TTC549 (cell line): ENCODE measurements around the gene ARFGAP1.
"Not testable (repeated sequence)": the region's sequence is repeated elsewhere in the genome, so short reads cannot be mapped to it uniquely, and the experiment has no call there.

Experiments
- FAIRE-seq: peaks from 2 replicates; lab custom pipeline; 2012; peaks lifted over from hg19 to GRCh38; lab: Jason Lieb, UNC

Gene ARFGAP1

GRCh38 chr20:63292904-63293303 lies 20.3 kb downstream of the ARFGAP1 start, which contains the start of gene COL20A1:
Gene COL20A1 (plus strand): TSS chr20:63293186. CDS start chr20:63295108, 1,922 bp downstream.
- FAIRE-seq: no peak

- no peak for FAIRE-seq
Measured at GRCh38 chr20:63293456-63293855, 20.8 kb downstream of the ARFGAP1 start.

GRCh38 chr20:63293871-63294535 lies 21.4 kb downstream of the ARFGAP1 start:
- no peak for FAIRE-seq

- FAIRE-seq: no peak
Measured at GRCh38 chr20:63294536-63294900, 21.9 kb downstream of the ARFGAP1 start.

GRCh38 chr20:63295018-63295417 lies 22.4 kb downstream of the ARFGAP1 start:
- FAIRE-seq: no peak

GRCh38 chr20:63295422-63295821 lies 22.8 kb downstream of the ARFGAP1 start:
- no peak for FAIRE-seq

- no peak for FAIRE-seq
Measured at GRCh38 chr20:63295846-63296245, 23.2 kb downstream of the ARFGAP1 start.

- FAIRE-seq: no peak
Measured at GRCh38 chr20:63296531-63297299, 24.1 kb downstream of the ARFGAP1 start.

GRCh38 chr20:63297371-63297781 lies 24.8 kb downstream of the ARFGAP1 start:
- FAIRE-seq: no peak

GRCh38 chr20:63297796-63298572 lies 25.4 kb downstream of the ARFGAP1 start:
- FAIRE-seq: no peak

- FAIRE-seq: no peak
Measured at GRCh38 chr20:63298731-63299312, 26.2 kb downstream of the ARFGAP1 start.

- no peak for FAIRE-seq
Measured at GRCh38 chr20:63301671-63302070, 29.1 kb downstream of the ARFGAP1 start.

- FAIRE-seq: no peak
Measured at GRCh38 chr20:63303095-63303666, 30.6 kb downstream of the ARFGAP1 start.

- FAIRE-seq: no peak
Measured at GRCh38 chr20:63305393-63305792, 32.8 kb downstream of the ARFGAP1 start.

GRCh38 chr20:63305933-63306672 lies 33.5 kb downstream of the ARFGAP1 start:
- not testable (repeated sequence) for FAIRE-seq

GRCh38 chr20:63306673-63307537 lies 34.3 kb downstream of the ARFGAP1 start:
- FAIRE-seq: no peak

GRCh38 chr20:63307538-63308217 lies 35.1 kb downstream of the ARFGAP1 start:
- FAIRE-seq: no peak

GRCh38 chr20:63308218-63308911 lies 35.8 kb downstream of the ARFGAP1 start:
- no peak for FAIRE-seq
